AG04449 (cell line): ENCODE data around the gene GLRA1.

ENCODE experiments used
- CTCF ChIA-PET: fragments of 350-600 bp; formaldehyde crosslinking; extraction: SDS; loops from one replicate; lab custom pipeline; 2021; ENCODE audit warnings: antibody characterized with exemption; lab: Yijun Ruan, JAX
- POLR2A ChIA-PET: fragments of 400-600, 350-600 bp; formaldehyde crosslinking; extraction: SDS; loops from one replicate; lab custom pipeline; 2020; ENCODE audit warnings: antibody characterized with exemption, inconsistent platforms; lab: Yijun Ruan, JAX
- DNase-seq: peaks from one replicate; pipeline ENCODE4 v3.0.0-alpha.2; 2010; ENCODE audit warnings: low read depth, low spot score
- H3K4me3 ChIP-seq: 2 replicates; pipeline ENCODE4 v1.5.1; 2011; ENCODE audit warnings: low read depth, mild to moderate bottlenecking, control low read depth, low read length
- CTCF ChIP-seq: IDR thresholded peaks from one replicate; pipeline ENCODE4 v1.5.1; 2011; ENCODE audit warnings: mild to moderate bottlenecking, moderate library complexity, low read length, control low read depth, inconsistent platforms; ENCODE audit not compliant: insufficient read depth; ENCODE audit errors: missing control alignments

The GLRA1 gene

DNA sequence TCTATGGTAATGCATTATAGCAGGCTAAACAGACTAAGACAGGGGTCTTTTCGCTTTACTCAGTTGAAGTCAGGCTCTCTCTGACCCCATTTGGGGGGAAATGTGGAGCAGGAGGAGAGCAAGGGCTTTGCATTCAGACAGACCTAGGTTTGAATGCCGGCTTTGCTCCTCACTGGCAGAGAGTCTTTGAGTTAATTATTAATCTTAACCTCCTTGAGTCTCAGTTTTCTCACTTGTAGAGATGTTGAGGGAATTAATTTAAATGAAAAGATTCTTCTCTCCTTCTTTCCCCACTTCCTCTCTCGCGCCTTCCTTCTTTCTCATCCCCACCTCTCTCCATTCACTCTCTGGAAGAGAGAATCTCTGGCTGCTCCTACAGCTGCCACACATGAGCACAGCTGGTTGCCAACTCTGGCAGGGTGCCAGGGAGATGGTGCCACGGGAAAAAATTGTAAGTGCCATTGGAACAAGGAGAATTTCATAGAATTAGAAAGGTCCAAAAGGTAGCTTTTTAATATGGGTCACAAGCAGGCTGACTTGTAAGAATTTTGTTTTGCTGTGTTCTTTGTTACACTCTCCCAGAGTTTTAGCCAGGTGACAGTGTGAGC, 25.2 kb upstream of the GLRA1 start:
- H3K4me3 ChIP-seq, result no peak overlapping the region
- ChIA-PET POLR2A (no interaction called here), CTCF (no interaction called here)
- no peak for TF ChIP-seq CTCF
- no peak for DNase-seq

GRCh38 chr5:151949113-151949512, 24.5 kb upstream of the GLRA1 start:
- CTCF ChIA-PET, result no interaction called here
- H3K4me3 ChIP-seq, result no peak overlapping the region
- POLR2A ChIA-PET, result no interaction called here
- no peak for TF ChIP-seq CTCF
- DNase-seq, result no peak

- CTCF ChIA-PET, result interaction anchor here (0.6 kb wide), 2 partner anchors 13 to 14 kb away, joined by 3 read pairs; no protein-coding TSS in a partner anchor
- POLR2A ChIA-PET, result no interaction called here
- TF ChIP-seq CTCF, result no peak
- no peak overlapping the region for H3K4me3 ChIP-seq
- no peak for DNase-seq
These were observed 23.4 kb upstream of the GLRA1 start for GRCh38 chr5:151947931-151948608.

DNA sequence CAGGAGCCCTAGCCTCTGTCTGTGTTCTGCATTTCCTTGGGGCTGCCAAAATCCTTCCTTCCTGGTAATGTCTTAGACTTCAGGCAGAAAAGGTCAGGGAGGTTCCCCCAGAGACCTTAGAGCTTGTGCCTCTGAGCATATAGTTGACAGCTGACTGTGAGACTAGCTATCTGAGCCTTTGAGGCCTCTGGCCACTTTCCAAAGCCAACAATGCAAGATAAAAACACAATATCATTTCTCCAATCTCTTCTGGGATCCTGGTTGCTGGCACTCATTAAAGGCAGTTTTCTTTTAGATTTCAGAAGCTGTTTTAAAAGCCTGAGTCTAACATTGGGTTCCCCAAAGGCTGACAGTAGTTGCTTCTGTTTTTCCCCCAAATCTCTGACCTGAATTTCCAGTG, 13.2 kb upstream of the GLRA1 start:
- no peak overlapping the region for H3K4me3 ChIP-seq
- no peak for TF ChIP-seq CTCF
- POLR2A ChIA-PET, result no interaction called here
- CTCF ChIA-PET, result no interaction called here
- no peak for DNase-seq

DNA sequence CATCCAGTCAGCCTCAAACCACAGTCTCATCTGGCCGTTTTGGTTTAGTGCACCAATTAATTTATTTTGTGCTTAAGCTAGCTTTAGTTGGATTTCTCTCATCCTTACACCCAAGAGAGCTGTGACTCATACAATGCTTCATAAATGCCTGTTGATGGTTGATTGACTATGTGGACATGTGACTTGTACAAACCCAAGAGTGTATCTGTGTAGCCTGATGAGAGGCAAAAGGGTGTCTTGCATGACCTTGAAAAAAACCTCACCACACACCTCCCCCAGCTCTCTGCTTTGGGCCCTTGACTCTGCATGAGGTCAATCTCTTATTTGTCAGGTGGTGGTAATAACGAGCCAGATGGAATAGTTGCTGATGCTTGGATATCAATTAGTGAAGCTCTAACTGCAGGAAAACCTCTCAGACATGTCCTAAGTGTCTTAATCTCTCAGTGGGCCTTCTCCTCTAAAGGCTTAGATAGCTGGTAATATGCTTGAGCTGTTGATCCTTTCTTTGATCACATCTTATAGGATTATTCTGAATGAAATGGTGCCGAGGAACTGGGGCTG, 10.6 kb upstream of the GLRA1 start:
- ChIA-PET CTCF (no interaction called here), POLR2A (no interaction called here)
- DNase-seq, result no peak
- TF ChIP-seq CTCF, result no peak
- no peak overlapping the region for H3K4me3 ChIP-seq

DNA sequence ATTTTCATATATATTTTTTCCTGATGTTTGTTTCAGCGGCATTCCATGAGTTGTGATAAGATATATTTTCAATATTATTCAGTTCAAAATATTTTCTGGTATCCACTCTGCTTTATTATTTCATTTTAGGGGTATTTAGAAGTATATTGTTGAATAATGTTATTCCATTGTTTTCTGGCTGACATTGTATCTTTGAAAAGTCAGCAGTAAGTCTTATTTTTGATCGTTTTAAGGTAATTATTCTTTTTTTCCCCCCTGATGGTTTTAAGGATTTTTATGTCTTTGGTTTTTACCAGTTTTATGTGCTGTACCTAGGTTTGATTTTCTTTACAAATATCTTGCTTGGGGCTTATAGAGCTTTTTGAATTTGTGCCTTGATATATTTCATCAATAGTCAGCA, 6.6 kb upstream of the GLRA1 start:
- TF ChIP-seq CTCF, result no peak
- ChIA-PET CTCF (no interaction called here), POLR2A (no interaction called here)
- H3K4me3 ChIP-seq, result no peak overlapping the region
- no peak for DNase-seq
